HG03139 (cell line): Measurements from ENCODE around the gene ATP8B4.
"Not testable (repeated sequence)": the region's sequence is repeated elsewhere in the genome, so short reads cannot be mapped to it uniquely, and the experiment has no call there.

Source experiments
- ATAC-seq: cut with Tn5 transposase; IDR thresholded peaks from one replicate; pipeline ENCODE4 v1.9.1; 2021; ENCODE audit not compliant: unreplicated experiment

The ATP8B4 gene

GRCh38 chr15:50138391-50138790 lies 19.4 kb upstream of the ATP8B4 start:
- no peak for ATAC-seq

DNA sequence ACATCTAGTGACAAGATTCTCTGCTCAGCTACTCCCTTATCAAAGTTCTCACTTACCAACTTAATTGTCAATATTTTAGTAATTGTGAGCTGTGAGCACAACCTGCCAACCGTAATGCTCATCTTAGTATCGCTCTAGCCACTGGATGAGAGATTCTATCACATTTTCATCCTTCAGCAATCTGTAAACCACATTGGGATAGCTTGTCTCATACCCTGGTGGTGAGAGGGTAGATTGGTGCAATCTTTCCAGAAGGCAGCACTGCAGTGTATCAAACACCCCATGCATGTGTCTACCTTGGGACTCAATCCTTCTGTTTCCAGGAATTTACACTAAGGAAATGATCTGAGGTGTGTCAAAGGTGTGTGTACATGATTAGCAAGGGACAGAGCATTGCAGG lies 18.9 kb upstream of the ATP8B4 start:
- ATAC-seq, result no peak

GRCh38 chr15:50137330-50137761 lies 18.3 kb upstream of the ATP8B4 start:
- no peak for ATAC-seq

- ATAC-seq, result peak; percentile 72
These were observed 16.1 kb upstream of the ATP8B4 start for GRCh38 chr15:50135031-50135551.

DNA sequence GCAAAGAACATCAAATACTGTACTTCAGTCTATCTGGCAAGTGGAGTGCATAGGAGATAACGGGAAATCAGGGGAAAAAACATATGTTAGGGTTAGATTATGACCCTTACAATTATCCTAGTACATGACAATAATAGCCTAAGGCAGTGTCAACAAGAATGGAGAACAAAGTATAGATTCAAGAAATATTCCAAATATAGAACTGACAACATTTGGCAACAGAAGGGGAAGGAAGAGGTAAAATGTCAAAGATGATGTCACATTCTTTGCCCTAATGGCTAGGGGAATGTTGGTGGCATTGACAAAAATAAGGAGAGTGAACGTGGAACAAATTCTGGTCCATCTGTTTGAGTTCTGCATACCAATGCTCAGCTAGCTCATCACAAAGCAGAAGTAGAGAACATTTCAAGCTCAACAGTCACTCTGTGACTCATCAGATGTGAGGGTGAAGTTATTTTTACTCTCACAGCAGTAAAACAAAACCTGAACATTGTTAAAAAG lies 15.5 kb upstream of the ATP8B4 start:
- ATAC-seq, result peak; percentile 59

- ATAC-seq, result not testable (repeated sequence)
These were observed 13.4 kb upstream of the ATP8B4 start for GRCh38 chr15:50132251-50132984.

DNA sequence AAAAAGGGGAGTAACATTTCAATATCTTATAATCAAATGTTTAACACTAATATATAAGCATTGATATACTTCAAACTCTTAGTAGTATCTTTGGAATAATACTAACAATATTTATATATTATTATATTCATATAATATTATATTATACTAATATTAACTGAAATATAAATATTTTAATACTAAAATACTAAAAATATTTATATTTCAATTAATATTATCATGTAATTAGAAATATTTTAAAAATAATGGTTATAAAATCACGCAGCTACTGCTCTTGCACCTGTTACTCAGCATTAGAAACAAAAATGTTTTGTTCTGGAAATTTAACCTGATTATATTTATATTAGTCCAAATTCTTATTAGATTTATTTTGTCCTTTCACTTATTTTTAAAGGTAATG lies 12.6 kb upstream of the ATP8B4 start:
- no peak for ATAC-seq

DNA sequence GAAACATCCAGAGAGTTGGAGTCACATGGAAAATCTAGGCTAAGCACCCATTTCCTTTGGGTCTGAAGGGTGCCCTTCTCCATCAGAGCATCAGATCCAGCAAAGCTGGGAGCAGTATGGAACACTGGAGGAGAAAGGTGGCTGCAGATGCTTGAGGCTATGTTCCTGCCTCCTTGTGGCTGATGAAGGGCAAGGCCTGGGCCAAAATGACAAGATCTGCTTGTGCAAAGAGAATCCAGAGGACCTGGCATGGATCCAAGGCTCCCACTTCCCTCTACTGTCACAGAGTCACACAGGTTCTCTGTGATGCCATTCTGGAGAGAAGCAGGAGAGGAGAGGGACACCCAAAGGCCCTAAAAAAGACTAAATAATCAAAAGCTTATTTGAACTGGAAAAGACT lies 9.2 kb upstream of the ATP8B4 start:
- no peak for ATAC-seq

DNA sequence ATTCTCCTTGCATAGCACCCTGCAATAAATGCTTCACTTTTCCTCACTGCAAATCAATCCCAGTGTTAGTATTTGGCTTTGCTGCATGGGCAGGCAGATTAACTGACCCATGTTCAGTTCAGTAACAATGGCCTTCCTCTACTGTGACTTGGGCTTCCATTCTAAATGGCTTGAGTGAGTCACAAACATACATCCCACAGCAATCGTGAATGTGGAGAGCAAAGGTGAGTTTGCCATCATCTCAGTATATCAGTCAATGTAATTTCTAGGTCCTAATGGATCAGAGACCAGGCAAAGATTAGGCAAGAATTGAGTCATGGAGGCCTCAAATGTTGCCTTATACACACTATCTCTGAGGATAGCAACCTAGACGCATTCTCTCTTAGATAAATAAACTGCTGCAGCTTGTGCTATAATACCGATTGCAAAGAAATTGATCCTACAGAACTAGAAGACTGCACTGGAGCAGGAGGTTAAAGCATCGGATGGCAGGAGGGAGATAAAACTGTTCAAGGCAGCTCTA lies 8.3 kb upstream of the ATP8B4 start:
- ATAC-seq, result no peak

DNA sequence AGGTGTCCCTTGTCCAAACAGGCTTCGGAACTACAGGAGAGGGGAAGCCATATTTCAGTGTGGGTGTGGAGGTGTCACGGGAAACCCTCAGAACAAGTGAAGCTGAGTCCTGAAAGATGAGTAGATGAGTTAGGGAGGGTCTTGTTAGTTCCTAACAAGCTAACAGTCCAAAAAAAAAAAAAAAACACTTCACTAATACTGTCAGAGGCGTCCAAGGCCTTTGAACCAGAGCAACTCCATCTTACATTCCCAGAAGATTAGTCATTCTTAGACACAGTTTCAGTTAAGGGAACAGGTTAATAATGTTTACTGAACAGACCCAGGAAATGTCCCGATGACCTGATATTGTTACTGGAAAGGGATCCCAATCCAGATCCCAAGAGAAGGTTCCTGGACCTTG lies 7.0 kb upstream of the ATP8B4 start:
- no peak for ATAC-seq

GRCh38 chr15:50124631-50125030 lies 5.6 kb upstream of the ATP8B4 start:
- no peak for ATAC-seq

DNA sequence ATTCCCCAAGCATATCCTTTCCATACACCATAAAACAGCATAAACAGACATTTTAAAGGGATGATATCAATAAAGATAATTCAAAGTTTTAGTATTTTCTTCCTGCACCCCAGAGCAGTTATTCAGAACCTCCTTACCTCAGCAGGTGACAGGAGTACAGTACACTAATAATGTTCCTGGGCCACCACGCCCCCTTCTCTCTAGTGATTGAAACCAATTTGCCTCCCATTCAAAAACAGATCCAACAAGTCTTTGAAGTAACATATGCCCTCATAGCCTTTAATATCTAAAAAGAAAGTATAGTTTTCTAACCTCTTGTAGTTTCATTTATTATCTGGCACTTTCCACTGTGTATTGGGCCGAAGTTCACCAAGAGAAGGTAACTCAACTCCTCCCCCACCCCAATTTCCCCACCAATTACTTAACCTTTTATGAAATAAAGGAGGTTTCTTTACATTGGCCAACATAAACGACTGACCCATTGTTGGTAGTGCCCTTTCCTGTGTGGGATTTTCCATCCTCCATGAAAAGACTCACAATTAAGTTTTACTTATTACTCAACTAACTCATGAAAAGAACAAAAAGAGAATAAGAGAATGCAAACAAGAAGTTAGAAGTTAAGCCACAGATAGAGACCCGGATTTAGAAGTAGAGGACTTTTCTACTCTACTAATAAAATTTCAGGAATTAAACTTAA lies 5.0 kb upstream of the ATP8B4 start:
- no peak for ATAC-seq

DNA sequence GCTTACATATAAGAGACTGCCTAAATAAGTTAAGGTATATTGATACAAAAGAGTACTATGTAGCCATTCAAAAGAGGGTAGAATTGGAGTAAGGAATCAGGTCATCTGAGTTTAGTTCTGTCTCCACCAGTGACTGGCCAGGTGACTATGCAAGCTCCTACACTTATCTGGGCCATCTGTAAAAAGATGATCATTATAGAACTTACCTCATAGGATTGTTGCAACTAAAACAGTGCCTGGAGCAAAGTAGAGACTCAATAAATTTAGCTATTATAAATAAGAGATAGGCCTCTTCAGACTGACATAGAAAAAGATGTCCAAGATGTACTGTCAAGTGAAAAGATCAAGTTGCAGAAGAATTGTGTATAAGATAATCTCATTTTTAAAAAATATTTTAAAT lies 1.7 kb upstream of the ATP8B4 start:
- ATAC-seq, result no peak

GRCh38 chr15:50117431-50118027 lies 1.5 kb downstream of the ATP8B4 start:
- ATAC-seq, result no peak

DNA sequence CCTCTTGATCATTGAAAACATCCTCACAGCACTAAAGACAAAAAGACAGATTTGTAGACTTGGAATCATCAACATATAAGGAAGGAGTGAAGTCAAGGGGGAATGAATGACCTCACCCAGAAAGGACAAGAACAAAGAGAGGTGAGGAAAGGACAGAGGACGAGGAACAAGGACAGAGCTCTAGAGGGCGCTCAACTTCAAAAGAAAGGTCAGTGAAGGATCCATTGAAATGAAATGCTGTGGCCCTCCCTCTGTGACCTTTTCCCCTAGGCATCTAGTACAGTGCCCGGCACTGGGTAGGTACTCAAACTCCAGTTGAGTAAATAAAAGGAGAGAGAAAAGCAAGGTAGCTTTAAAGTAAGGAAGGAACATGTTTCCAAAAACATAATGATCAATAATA lies 2.6 kb downstream of the ATP8B4 start:
- ATAC-seq, result peak; percentile 54

- ATAC-seq, result no peak
These were observed 4.8 kb downstream of the ATP8B4 start for GRCh38 chr15:50113992-50114780.

DNA sequence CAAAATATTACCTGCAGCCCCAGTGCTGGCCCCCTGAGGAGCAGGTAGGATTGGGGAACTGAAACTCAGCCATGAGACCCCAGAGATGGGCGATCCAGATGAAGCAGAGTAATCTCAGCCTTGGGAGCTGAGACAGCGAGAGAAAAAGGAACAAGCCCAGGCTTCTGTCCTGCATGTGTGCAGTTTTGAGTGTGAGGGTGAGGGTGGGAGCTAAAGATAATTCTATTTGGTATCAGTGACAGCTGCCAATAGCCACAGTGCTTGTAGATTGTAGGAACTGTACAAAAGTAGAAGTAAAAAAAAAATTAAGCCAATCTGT lies 5.9 kb downstream of the ATP8B4 start:
- no peak for ATAC-seq

DNA sequence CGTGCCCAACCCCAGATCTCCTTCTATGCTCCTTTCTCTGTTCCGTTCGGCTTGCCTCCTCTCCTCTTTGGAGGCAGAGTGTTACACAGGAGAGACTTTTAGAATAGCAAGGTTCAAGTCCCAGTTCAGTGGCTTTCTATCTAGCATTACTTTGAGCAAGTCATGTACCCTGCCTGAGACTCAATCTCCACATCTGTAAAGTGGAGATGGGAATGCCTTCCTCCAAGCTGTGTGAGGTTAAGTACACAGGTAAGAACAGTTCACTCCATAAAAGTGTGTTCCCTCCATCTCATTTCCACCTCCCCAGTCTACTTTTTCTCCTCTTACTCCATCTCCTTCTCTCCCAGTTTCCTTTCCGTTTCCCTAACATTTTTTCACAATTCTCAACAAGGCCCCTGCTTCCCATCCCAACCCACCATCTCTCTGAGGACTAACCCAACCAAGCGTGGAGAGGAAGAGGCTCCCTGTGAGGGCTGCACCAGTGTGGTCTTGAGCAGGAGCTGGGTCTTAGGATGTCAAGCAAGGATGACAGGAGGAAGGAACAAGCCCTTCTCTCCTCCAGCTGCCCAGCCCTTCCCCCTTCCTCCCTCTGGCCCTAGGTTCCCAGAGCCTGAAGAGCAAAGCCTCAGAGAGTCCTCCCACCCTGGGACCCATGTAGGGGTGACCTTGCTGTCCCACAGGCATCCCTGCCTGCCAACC lies 6.4 kb downstream of the ATP8B4 start:
- no peak for ATAC-seq

- ATAC-seq, result no peak
These were observed 8.7 kb downstream of the ATP8B4 start for GRCh38 chr15:50110285-50110684.
